Breast epithelium (tissue), 3 donors: ENCODE results near the gene FNDC1.

Source experiments
- CTCF ChIP-seq, 3 donors: fragments of 450-650 bp; IDR thresholded peaks; one replicate each; pipeline ENCODE4 v1.5.1; 2016 to 2017; ENCODE audit warnings: antibody characterized with exemption in 3 of 3, mild to moderate bottlenecking in 3 of 3, moderate library complexity in 3 of 3
- POLR2A ChIP-seq: fragments of 450-650 bp; IDR thresholded peaks from one replicate; pipeline ENCODE4 v1.6.1; 2016; ENCODE audit warnings: antibody characterized with exemption, mild to moderate bottlenecking, moderate library complexity

GRCh38 chr6:159161839-159162238, 7.4 kb upstream of the FNDC1 start:
- TF ChIP-seq CTCF (IDR thresholded peaks at IDR 0.05) (no peak), POLR2A (no peak)
